HG03354 (cell line): ENCODE results near the gene DCAF4.
"Not testable (repeated sequence)": the region's sequence is repeated elsewhere in the genome, so short reads cannot be mapped to it uniquely, and the experiment has no call there.

Experiments used
- ATAC-seq: cut with Tn5 transposase; IDR thresholded peaks from one replicate; pipeline ENCODE4 v1.9.1; 2021; ENCODE audit warnings: mild to moderate bottlenecking; ENCODE audit not compliant: unreplicated experiment, poor library complexity, severe bottlenecking

Gene DCAF4

DNA sequence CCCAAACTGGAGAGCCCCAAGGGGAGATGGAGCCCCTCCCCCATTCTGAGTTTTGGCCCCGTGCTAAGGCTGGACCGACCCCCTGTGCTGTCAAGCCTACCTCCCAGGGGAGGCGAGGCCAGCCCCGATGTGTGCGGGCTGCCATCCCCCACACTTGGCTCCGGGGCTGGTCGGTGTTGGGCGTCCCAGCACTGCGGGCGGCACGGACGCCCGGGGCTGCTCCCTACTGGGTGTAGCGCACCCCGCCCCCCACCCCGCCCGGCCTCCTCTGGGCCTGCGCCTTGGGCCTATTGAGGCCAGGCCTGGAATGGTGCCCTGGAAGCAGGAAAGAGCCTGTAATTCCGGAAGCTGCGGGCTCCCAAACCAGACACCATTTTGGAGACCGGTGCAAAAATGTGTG is 2.6 kb downstream of the DCAF4 start:
- ATAC-seq, result no peak

DNA sequence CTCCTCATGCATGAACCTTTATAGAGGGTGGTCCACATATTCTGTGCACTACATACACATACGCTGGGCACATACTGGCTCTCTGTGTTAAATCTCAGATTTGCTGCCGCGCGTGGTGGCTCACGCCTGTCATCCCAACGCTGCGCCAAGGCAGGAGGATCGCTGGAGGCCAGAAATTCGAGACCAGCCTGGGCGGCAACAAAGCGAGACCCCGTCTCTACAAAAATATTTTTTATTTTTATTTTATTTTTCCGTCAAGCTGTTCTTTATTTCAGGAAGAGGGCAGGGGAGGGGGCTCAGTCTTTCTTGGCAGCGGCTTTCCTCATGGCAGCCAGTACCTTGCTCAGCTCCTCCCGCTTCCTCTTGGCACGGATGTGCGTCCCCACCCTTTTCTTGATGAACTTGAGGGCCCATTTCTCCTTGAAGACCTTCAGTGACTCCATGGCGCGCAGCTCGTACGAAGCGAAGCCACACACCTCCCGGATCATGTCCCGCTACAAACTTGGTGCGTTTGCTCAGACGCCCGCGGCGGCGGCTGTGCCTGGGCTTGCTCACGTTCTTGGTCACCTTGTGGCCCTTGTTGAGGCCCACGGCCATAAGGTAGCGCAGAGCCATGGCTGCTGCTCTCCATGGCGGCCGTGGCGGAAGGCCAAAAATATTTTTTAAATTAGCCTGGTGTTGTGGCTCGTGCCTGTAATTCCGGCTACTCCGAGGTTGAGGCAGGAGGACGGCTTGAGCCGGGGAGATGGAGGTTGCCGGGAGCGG is 3.2 kb downstream of the DCAF4 start:
- ATAC-seq, result no peak

DNA sequence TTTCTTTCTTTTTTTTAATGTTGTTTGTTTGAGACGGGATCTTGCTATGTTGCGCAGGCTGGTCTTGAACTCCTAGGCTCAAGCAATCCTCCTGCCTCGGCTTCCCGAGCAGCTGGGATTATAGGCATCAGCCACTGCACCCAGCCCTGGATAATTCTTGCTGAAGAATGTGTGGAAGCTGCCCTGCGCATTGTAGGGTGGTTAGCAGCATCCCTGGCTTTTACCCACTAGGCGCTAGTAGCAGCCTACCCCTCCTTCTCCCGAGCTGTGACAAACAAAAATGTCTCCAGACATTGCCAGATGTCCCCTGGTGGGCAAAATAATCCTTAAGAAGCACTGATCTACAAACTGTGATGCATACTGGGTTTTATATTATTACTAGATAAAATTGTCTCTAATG is 6.6 kb downstream of the DCAF4 start:
- no peak for ATAC-seq

DNA sequence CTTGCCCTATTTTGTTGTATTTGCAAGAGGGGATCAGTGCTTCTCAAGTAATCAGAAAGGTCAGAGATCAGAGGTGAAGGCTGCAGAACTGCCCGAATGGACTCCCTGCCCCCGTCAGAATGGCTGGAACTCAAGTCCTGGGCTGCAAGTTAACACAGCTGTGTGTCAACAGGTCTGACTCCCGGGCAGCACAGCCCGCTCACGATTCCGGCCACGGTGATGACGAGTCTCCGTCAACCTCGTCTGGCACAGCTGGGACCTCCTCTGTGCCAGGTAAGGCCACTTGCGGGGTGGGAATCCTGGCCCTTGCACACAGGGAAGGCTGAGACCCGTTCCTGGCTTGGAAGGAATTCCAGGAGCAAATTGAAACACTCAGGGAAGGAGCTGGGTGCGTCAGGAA is 13.4 kb downstream of the DCAF4 start:
- no peak for ATAC-seq

DNA sequence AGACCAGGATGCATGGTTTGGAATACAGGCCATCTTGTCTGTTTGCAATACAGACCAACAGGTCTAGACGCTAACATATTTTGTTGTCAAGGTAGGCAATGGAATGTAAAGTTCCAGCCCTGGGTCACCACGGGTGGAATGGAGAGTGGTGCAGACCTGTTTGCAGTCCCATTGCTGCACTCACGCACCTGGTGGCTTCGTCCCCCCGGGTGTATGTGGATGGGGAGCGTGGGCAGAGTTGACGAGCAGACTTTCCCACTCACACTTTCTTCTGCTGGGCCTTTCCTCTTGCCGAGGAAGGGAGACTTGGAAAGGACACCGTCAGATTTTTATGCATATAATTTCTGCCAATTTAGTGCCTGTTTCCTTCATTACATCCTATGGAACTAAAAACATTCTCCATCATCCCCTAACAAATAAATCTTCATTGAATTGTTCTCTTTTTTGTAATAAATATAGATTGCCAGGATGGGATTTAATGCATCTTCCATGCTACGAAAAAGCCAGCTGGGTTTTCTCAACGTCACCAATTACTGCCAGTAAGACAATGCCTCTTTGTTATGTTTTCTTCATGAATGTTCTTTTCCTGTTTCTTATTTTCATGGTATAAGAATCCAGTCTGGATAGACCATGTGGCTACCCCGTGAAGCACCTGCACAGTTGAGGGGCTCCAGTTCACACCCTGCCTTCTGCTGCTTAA is 15.2 kb downstream of the DCAF4 start:
- no peak for ATAC-seq

DNA sequence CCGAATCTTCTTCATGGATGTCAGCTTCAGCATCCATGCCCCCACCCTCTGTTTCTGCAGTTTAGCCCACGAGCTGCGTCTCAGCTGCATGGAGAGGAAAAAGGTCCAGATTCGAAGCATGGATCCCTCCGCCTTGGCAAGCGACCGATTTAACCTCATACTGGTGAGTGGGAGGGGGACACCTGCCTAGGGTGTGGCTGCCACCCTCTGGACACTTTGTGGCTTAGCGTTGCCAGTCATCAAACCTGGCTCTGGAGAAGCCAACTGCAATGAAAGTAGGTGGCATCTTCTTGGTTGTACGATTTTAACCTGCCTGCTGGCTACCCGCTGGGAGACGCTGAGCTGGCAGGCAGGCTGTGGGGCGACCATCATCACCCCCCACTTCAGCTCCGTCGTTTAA is 16.7 kb downstream of the DCAF4 start:
- no peak for ATAC-seq

DNA sequence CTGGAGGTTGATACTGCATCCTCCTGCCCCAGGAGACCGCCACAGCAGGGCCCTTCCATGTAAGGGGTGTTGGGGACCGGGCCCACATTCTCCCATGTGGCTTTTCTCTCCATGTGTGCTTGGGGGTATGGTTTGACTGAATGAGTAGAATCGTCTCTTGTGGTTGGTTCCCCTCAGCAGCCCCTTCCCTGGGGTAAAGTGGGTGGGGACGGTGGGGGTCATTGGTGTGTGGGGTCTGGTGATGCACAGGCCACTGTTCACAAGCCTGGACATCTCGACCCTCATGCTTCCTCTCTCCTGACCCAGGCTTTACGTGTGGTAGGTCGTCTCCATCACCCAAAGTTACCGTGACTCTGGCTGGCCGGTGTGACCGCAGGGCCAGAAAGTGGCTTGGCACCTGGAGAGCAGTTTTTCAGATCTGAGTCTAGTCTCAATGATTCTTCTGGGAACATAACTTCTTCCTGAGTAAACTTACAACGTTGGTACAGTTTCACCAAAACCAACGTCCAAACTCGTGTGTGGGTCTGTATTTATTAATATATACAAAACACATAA is 17.7 kb downstream of the DCAF4 start:
- ATAC-seq, result no peak

DNA sequence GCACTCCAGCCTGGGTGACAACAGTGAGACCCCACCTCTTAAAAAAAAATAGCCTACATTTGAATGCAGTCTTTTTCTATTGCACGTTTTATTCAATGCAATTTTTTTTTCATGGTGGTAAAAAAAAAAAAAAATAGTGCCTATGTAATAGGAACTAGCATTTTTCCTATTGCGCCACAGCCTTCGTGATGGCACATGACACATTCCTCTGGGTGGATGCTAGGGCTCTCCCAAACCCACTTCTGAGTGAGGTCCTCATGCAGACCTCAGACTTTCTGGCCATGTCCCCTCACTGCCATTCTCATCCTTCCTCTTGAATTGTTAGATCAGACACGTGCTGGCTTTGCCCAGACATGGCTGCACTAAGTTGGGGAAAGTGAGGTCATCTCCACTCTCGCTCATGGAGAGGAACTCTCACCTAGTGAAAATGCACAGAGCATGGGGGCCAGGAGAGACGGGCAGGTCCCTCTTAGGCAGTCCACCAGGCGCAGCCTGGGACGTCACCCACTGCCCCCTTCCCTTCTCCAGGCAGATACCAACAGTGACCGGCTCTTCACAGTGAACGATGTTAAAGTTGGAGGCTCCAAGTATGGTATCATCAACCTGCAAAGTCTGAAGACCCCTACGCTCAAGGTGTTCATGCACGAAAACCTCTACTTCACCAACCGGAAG is 19.2 kb downstream of the DCAF4 start:
- ATAC-seq, result no peak

DNA sequence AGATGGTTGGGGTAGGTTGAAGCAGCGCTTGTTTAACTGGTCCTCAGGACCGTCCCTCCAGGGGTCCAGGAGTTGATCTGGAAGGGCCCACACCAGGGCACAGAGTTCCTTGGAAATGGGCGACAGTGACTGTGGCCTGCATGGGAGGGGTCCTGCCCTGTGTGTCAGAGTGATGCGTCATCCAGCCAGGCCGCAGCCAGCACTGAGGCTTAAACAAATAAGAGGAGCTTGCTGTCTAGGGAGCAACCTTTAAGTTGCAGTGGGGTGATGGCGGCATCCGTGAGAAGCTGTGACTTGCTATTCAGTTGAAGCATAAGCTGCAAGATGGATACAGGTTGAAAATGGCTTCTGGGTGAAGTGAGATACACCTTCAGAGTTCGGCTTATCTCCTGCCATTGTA is 20.2 kb downstream of the DCAF4 start:
- ATAC-seq, result no peak

DNA sequence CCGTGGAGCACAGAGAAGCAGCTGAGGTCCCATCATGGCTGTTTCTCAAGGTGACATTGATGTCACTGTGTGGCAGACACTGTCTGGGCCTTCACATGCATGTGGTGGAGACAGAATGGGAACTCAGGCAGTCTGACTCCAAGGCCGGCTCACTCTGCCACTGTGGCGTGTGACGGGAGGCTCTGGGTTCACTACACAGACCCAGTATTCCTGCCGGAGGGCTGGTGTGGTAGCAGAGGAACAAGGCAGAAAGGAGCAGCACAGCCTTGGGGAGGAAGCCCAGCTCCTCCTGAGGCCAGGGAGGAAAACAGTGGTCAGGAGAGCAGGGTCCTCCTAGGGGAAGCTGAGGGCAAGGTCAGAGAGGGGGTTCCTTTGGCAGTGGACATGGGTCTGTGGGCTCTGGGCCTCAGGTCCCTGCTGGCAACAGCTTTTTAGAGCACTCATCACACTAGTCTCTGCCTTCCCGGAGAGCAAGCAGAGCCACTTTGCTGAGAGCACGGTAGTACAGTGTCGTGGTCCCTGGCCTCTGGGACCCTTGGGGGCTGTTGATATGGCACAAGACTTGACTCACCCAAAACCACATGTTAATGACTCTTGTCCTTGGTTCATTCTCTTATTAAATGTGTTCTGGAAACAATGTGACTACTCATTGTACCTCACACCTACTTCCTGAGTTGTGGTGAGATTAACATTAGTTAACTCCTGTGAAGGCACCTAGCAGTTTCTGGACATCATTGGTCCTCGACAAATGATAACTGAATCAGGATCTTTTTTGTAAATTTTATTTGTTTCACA is 21.3 kb downstream of the DCAF4 start:
- ATAC-seq, result no peak

DNA sequence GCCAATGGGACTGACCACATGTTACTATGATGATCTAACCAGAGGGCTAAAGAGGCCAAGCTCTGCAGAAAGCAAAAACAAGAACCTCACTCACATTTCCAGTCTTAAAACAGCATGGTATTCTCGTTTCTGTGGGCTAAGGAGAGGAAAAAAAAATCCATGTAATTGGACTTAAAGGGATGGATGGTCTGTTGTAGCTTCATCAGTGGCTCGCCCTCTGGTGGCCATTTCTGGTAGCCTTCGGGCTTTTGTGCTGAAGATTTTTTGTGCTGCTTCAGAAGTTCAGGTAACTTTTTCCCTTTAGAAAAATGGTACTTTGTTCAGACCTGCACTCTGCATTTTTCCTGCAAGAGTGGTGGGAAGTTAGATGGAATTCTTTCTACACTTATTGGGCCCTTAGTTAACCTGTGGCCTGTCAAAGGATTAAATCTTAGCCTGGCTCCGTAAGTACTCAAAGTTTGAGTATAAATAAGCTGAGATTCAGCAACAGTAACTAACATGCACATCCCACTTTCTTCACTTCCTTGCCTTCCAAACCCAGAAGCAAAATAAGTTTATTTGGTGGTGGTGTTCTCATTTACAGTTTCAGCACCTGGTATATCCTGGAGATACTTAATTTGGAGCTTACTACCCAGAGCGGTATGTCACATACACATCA is 22.3 kb downstream of the DCAF4 start:
- ATAC-seq, result no peak

DNA sequence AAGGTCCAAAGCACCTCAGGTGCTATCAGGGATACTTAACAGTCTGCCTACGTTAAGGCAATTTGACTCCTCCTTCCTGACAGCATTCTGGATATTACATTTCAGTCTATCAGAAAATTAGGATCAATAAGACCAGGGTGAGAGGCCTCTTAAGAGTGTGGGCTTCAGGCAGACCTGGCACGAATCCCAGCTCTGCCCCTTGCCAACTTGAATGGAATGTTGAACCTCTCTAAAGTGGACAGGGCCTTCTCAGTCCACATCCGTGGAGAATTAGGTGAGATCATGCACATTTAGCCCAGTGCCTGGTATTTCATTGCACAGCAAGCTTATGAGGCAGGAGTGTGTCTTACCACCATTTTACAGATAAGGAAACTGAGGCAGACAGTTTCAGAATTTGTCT is 25.9 kb downstream of the DCAF4 start:
- ATAC-seq, result no peak

DNA sequence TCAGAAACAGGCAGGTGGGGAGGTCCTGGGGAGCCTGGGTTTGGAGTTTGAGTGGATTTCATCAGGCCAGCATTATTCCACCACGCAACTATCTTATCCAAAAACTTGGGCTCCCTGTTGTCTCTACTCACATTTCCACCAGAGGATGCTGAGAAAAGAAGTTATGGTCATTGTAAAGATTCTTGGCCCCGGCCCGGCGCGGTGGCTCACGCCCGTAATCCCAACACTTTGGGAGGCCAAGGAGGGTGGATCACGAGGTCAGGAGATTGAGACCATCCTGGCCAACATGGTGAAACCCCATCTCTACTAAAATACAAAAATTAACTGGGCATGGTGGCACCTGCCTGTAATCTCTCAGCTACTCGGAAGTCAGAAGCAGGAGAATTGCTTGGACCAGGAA is 30.5 kb downstream of the DCAF4 start:
- ATAC-seq, result not testable (repeated sequence)

DNA sequence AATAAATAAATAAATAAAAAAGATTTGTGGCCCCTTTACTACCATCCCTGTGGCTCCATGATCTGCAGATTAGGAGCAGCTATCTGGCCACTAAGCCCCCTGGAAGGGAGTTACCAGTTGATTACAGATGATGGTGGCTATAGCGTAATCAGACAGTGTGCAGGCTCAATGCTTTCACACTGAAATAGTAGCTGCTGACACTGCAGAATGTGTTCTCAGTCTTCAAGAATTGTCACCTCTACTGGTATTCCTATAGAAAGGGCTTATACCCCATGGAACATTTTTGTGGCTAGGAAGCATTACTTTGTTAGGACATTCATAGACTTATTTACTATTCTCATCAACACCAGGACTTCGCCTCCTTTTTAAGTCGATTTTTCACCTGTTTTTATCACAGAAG is 30.9 kb downstream of the DCAF4 start:
- ATAC-seq, result no peak

DNA sequence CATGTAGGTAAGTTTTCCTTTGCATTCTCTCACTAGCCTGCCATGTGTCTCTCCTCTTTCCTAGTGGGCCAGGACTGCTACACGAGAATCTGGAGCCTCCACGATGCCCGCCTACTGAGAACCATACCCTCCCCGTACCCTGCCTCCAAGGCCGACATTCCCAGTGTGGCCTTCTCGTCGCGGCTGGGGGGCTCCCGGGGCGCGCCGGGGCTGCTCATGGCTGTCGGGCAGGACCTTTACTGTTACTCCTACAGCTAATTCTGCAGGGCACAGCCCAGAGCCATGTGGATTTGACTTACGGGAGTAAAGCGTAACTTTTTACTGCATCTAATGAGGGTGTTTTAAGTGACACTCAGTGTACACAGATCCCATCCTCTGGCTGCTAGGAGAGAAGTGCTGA is 32.3 kb downstream of the DCAF4 start:
- no peak for ATAC-seq

DNA sequence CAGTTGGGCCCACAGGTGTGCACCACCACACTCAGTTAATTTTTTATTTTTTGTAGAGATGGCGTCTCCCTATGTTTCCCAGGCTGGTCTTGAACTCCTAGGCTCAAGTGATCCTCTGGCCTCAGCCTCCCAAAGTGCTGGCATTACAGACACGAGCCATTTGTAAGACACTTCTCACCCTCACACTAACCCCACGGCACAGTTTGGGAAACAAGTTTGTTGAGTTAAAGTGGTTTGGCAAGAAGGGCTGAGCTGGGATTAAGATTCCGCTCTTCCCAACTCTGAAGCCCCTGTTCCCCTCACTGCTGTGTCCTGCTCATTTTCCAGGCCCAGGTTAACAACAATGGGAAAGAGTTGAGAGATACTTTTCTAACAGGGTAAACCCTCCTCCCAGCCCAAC is 34.8 kb downstream of the DCAF4 start:
- not testable (repeated sequence) for ATAC-seq

DNA sequence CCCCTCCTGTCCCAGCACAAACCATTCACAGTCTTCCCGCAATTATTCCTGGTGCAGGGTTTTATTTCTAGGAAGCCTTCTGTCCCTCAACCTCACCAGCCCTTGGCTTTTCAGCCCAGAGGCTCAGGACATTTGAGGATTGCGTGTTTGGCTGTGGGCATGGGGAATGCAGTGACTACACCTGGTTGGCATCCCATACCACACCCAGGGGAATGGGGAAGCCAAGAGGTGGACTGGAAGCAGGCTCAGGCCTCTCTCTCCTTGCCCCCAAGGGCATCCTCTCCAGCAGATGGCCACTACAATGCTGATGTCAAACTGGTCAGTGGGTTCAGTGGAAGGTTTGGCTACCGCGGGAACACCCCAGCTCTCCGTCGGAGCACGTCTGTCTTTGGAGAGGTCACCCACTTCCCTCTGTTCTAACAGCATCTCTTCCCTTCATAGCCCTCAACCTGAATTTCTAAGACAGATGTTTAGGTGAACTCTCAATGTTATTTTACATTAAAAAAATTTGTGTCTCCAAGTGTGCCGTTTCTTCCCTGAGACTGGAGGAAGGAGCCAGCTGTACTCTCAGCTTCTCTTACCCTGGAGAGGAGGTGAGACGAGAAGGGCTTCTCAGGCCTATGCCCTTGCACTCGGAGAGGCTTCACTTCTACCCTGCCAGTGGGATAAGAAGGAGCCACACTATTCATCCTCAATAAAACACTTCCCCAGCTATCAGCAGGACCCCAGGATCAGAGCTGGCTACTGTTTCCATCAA is 35.5 kb downstream of the DCAF4 start:
- ATAC-seq, result no peak

DNA sequence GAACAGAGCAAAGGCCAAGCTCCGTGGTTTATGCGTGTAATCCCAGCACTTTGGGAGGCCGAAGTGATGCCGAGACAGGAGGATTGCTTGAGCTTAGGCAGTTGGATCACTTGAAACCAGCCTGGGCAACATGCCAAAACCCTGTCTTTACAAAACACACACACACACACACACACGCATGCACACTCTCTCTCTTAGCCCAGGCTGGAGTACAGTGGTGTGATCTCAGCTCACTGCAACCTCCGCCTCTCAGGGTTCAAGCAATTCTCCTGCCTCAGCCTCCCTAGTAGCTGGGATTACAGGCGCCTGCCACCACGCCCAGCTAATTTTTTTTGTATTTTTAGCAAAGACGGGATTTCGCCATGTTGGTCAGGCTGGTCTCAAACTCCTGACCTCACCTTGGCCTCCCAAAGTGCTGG is 36.1 kb downstream of the DCAF4 start:
- not testable (repeated sequence) for ATAC-seq

DNA sequence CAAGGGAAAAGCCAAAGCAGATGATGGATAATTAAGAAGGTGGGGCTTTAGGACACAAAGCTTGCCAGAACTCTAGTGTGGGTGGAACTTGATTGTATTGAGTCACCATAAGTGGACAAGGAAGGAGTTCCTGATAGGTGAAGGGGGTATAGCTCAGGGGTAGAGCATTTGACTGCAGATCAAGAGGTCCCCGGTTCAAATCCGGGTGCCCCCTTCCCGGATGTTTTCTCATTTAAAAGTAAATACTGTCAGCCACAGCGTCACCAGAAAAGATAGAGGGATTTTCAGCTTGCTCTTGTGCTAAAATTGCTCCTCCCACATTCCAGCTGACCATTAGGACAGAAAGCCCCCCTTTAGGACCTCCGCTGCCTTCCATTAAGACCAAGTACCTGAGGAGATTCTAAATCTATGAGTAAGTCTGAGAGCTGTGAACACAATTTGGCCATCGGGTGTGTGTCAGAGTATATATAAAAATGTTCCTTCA is 36.6 kb downstream of the DCAF4 start:
- ATAC-seq, result no peak
